ENCODE results near the gene NRP1. TPM values are rescaled to one million over a fixed set of nuclear protein-coding genes. Genes with fewer than 3 reads are reported as not detected.

Gene NRP1
- total RNA-seq, 4 donors from 2014 or later = 3.1 to 27.7 (median 12.0) TPM

DNA sequence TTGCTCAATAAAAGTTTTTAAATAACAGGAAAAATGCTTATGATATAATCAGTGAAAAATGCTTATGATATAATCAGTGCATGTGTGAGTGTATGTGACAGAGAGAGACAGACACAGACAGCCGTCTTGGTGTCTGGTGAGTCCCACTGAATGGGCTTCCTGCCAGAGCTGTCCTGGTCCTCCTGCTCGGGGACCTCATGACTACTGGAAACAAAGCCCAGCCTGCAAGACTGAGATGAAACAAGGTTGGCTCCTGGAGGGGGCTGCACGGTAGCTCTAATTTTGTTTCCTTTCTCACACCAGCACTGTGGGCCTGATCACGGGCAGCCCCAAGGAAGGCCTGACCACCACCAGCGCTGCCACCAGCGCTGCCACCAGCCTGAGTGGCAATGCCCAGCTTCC is 57.3 kb downstream of the NRP1 start:
- no peaks in the 10 kb centered on the region for H3K27me3 ChIP-seq
- 13 to 51% methylated on average over 2 to 3 of the region's 6 CpGs for WGBS, 2 donors
- peak overlapping the region in 3 of 4 donors; percentile 54 to 62 (median 57) for H3K27ac ChIP-seq
- H3K4me3 ChIP-seq = no peak overlapping the region
- intact Hi-C loops (cut with DNase I) = no loop called here
- no peaks in the 10 kb centered on the region for H3K36me3 ChIP-seq
- H3K4me1 ChIP-seq = peaks cover 6 to 65% (median 26%) of the 10 kb centered on the region in 3 donors
- TF ChIP-seq, protein P1, sequence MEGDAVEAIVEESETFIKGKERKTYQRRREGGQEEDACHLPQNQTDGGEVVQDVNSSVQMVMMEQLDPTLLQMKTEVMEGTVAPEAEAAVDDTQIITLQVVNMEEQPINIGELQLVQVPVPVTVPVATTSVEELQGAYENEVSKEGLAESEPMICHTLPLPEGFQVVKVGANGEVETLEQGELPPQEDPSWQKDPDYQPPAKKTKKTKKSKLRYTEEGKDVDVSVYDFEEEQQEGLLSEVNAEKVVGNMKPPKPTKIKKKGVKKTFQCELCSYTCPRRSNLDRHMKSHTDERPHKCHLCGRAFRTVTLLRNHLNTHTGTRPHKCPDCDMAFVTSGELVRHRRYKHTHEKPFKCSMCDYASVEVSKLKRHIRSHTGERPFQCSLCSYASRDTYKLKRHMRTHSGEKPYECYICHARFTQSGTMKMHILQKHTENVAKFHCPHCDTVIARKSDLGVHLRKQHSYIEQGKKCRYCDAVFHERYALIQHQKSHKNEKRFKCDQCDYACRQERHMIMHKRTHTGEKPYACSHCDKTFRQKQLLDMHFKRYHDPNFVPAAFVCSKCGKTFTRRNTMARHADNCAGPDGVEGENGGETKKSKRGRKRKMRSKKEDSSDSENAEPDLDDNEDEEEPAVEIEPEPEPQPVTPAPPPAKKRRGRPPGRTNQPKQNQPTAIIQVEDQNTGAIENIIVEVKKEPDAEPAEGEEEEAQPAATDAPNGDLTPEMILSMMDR (IDR thresholded peaks at IDR 0.05) = no peak
- no peak for TF ChIP-seq POLR2A (IDR thresholded peaks at IDR 0.05)
- no peak for DNase-seq
- no peaks in the 10 kb centered on the region for H3K9me3 ChIP-seq

DNA sequence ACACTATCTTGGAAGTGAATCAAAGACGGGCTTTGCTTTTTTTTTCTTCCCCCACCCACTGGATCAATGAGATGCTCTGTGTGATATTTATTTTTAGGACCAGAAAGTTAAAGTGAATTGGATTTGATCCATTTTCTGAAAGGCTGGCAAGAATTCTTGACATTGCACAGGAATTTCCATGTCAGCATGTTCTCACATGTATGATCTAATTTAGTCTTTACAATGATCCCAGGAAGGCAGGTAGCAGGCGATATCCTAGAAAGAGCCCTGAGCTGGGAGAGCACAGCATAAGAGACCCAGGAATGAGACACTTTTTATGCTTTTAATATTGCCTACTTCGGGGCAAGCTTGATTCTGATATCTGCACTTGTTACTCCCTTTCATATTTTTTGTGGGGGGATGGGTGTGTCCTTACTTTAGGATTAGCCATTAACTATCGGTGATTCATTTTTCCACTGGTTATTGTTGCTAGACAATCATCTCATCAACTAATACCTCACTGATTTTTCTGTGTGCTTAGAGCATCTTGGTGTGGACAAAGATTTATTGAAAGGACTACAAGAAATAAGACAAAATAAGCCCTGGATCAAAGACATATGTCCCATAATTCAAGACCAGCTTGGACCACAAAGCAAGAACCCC is 58.1 kb downstream of the NRP1 start:
- H3K4me1 ChIP-seq = peaks cover 6 to 67% (median 26%) of the 10 kb centered on the region in 3 donors
- no peak for DNase-seq
- no peak overlapping the region for H3K4me3 ChIP-seq
- intact Hi-C loops (cut with DNase I) = no loop called here
- no peaks in the 10 kb centered on the region for H3K36me3 ChIP-seq
- no peaks in the 10 kb centered on the region for H3K27me3 ChIP-seq
- 31 to 34% methylated on average over 4 of the region's 4 CpGs for WGBS, 2 donors
- no peaks in the 10 kb centered on the region for H3K9me3 ChIP-seq
- H3K27ac ChIP-seq = peak overlapping the region in 3 of 4 donors; percentile 26 to 62 (median 57)
- TF ChIP-seq, protein P1 (IDR thresholded peaks at IDR 0.05) = no peak
- TF ChIP-seq POLR2A (IDR thresholded peaks at IDR 0.05) = no peak

DNA sequence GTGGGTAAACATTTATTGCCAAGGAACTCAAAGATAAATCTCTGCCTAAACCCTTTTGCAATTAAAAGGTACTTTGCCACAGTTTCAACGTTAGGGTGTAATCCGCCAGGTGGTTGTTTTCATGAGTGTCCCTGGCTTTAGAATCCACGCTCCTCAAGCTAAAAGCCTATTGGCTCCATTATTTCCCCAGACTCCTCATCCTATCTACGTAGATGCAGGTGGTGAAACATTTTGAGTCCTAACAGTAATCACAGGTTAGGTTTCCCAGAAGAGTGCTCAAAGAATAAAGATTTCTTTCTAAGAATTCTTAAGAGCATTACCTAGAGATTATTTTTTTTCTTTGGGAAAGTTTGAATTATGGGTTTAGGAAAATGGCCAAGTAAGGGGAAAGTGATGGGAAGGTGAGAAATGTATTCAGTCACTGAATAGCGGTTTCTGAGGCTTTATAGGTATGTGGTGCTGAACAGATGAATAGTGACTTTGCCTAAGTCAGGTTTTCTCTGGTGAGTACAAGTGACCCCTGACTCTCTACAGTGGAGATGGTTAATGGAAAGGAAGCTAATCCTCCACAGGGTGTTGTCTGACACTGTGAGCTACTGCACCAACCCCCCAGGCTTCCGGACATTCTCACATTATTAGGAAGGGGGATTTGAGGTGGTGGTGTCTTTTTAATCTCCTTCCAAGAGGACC is 60.2 kb downstream of the NRP1 start:
- intact Hi-C loops (cut with DNase I) = no loop called here
- peak overlapping the region in 2 of 4 donors; percentile 33 to 57 for H3K4me3 ChIP-seq
- TF ChIP-seq, protein P1 (IDR thresholded peaks at IDR 0.05) = no peak
- TF ChIP-seq POLR2A (IDR thresholded peaks at IDR 0.05) = no peak
- peaks cover 0 to 7% (median 0%) of the 10 kb centered on the region in 3 donors for H3K36me3 ChIP-seq
- WGBS, 2 donors = 60 to 64% methylated on average over 6 of the region's 6 CpGs
- H3K27ac ChIP-seq = peak overlapping the region; percentile 76 to 88 (median 86)
- DNase-seq = no peak
- H3K4me1 ChIP-seq = peaks cover 6 to 63% (median 26%) of the 10 kb centered on the region in 3 donors
- no peaks in the 10 kb centered on the region for H3K27me3 ChIP-seq
- no peaks in the 10 kb centered on the region for H3K9me3 ChIP-seq

DNA sequence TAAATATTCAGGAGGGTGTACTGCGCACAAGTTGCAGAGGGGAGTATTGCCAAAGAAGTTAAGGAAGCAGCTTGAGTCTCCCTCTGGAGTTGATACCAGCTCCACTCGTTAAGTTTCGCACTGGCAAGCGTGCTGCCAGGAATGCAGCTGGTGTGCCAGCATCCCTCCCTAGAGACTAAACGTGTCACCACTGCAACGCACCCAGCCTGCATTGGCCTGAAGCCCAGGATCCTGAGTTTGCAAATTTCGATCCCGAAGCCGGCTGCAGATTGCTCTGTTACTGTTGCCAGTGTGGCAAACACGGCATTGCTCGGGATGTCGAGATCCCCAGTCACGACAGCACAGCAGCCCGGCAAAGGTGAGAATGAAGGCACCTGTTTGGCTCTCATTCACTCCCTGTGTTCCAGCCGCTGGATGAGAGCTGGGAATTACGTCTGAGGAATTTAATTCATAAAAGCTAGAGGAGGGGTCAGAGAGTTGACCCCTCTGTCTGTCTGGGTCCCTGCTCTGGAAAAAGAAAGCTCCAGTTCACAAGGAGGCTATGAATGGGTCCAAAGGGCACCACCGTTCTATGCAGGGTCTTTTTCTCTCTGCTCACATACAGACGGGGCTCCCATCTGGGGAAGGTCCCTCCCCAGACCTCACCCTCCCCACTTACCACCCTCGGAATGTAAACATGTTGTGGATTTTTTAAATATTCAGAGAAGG is 61.0 kb downstream of the NRP1 start:
- 6 to 30% methylated on average over 9 to 15 of the region's 19 CpGs for WGBS, 2 donors
- H3K36me3 ChIP-seq = peaks cover 0 to 10% (median 0%) of the 10 kb centered on the region in 3 donors
- H3K4me3 ChIP-seq = peak overlapping the region; percentile 5 to 57 (median 36)

More for the DNA sequence above, 61.0 kb downstream of the NRP1 start:
- Histone ChIP-seq H3K9me3 (no peaks in the 10 kb centered on the region), H3K4me1 (peaks cover 6 to 55% (median 26%) of the 10 kb centered on the region in 3 donors), H3K27me3 (no peaks in the 10 kb centered on the region), H3K27ac (peak overlapping the region; percentile 76 to 88 (median 86))
- no peak for DNase-seq
- intact Hi-C loops (cut with DNase I) = no loop called here
- TF ChIP-seq, protein P1 (IDR thresholded peaks at IDR 0.05) = peak in 3 of 6 experiments; percentile 12 to 34 (median 19)
- TF ChIP-seq POLR2A (IDR thresholded peaks at IDR 0.05) = no peak
